GM23338 (cell line): ENCODE results near the gene GRID2.

Experiments
- CREB1 ChIP-seq: fragments of 250-450 bp; sonication (Bioruptor Pico); IDR thresholded peaks from 2 replicates; pipeline ENCODE4 v1.5.0; 2020; ENCODE audit warnings: low read depth, mild to moderate bottlenecking, moderate library complexity
- CTCF ChIP-seq, 2 experiments: fragments of 200-600 bp in 1 of 2; sonication (generic) in 1 of 2; conservative IDR thresholded peaks; 2 replicates each; pipeline versions ENCODE4 v1.5.1 to v1.6.1; 2016 to 2017; ENCODE audit warnings: antibody characterized with exemption in 2 of 2, low read depth in 2 of 2, mild to moderate bottlenecking in 2 of 2, moderate library complexity in 1 of 2
- ETS1 ChIP-seq: IDR thresholded peaks from 2 replicates; pipeline ENCODE4 v1.6.1; 2016; ENCODE audit warnings: antibody characterized with exemption
- EZH2 ChIP-seq: fragments of 200-600 bp; sonication (generic); IDR thresholded peaks from one replicate; pipeline ENCODE4 v1.8.0; 2017; ENCODE audit warnings: antibody characterized with exemption, mild to moderate bottlenecking, low read depth; ENCODE audit not compliant: unreplicated experiment
- EZH2phosphoT487 ChIP-seq: fragments of 200-600 bp; sonication (generic); IDR thresholded peaks from one replicate; pipeline ENCODE4 v1.8.1; 2018; ENCODE audit warnings: antibody characterized with exemption; ENCODE audit not compliant: unreplicated experiment
- JUNB ChIP-seq: IDR thresholded peaks from one replicate; pipeline ENCODE4 v1.6.1; 2016; ENCODE audit warnings: antibody characterized with exemption; ENCODE audit not compliant: unreplicated experiment
- NANOG ChIP-seq: IDR thresholded peaks from 2 replicates; pipeline ENCODE4 v1.6.1; 2016; ENCODE audit warnings: antibody characterized with exemption, borderline replicate concordance
- POLR2AphosphoS5 ChIP-seq: IDR thresholded peaks from 2 replicates; pipeline ENCODE4 v1.6.1; 2016; ENCODE audit warnings: antibody characterized with exemption, low read depth
- REST ChIP-seq: IDR thresholded peaks from one replicate; pipeline ENCODE4 v1.6.1; 2018; ENCODE audit warnings: antibody characterized with exemption; ENCODE audit not compliant: unreplicated experiment
- STAT1 ChIP-seq: IDR thresholded peaks from one replicate; pipeline ENCODE4 v1.6.1; 2016; ENCODE audit warnings: antibody characterized with exemption; ENCODE audit not compliant: unreplicated experiment
- ZNF114 ChIP-seq: fragments of 250-450 bp; sonication (Bioruptor Pico); IDR thresholded peaks from 2 replicates; pipeline ENCODE4 v1.5.0; 2020; ENCODE audit warnings: mild to moderate bottlenecking, moderate library complexity
- ZNF331 ChIP-seq: fragments of 250-450 bp; sonication (Bioruptor Pico); IDR thresholded peaks from 2 replicates; pipeline ENCODE4 v1.5.0; 2020; ENCODE audit warnings: low read depth, mild to moderate bottlenecking, moderate library complexity

GRCh38 chr4:93771640-93772411, 1468.1 kb downstream of the GRID2 start:
- TF ChIP-seq POLR2AphosphoS5 = no peak
- no peak for TF ChIP-seq REST
- no peak for TF ChIP-seq CTCF (conservative IDR thresholded peaks at IDR 0.05; ENCODE audit: low read depth in 2 of 2)
- TF ChIP-seq EZH2 = no peak
- TF ChIP-seq EZH2phosphoT487 = no peak
- TF ChIP-seq ETS1 = no peak
- TF ChIP-seq ZNF114 (CRISPR knock-in tag) = no peak
- no peak for TF ChIP-seq CREB1 (CRISPR knock-in tag)
- TF ChIP-seq ZNF331 (CRISPR knock-in tag) = no peak
- TF ChIP-seq NANOG = no peak
- no peak for TF ChIP-seq JUNB
- TF ChIP-seq STAT1 = no peak
